Thyroid gland (tissue), 4 donors: ENCODE data around the gene IFNAR1. TPM values are rescaled to one million over a fixed set of nuclear protein-coding genes. Genes with fewer than 3 reads are reported as not detected.

Experiments
- DNase-seq, 2 donors: peaks; one replicate each; pipeline ENCODE4 v3.0.0-alpha.2; 2019
- H3K27ac ChIP-seq, 3 donors: fragments of 200-600 bp; sonication (generic); 1 replicate in 2 of 3; 2 replicates in 1 of 3; pipeline ENCODE4 v1.5.1; 2016 to 2019; ENCODE audit warnings: mild to moderate bottlenecking in 1 of 3, moderate library complexity in 1 of 3
- H3K27me3 ChIP-seq: fragments of 200-600 bp; sonication (generic); one replicate; pipeline ENCODE4 v1.5.1; 2019
- H3K36me3 ChIP-seq, 2 donors: fragments of 200-600 bp; sonication (generic); one replicate each; pipeline ENCODE4 v1.5.1; 2016 to 2019
- H3K4me1 ChIP-seq, 2 donors: fragments of 200-600 bp; sonication (generic); one replicate each; pipeline ENCODE4 v1.5.1; 2017 to 2019
- H3K4me3 ChIP-seq, 3 donors: fragments of 200-600 bp; sonication (generic); replicated peaks in 1 of 3; 1 replicate in 2 of 3; 2 replicates in 1 of 3; pipeline ENCODE4 v1.5.1; 2016; ENCODE audit warnings: mild to moderate bottlenecking in 1 of 3
- H3K9me3 ChIP-seq: fragments of 200-600 bp; sonication (generic); one replicate; pipeline ENCODE4 v1.5.1; 2017
- CTCF ChIP-seq, 6 experiments: fragments of 200-600 bp in 3 of 6; fragments of 450-650 bp in 3 of 6; sonication (generic) in 3 of 6; IDR thresholded peaks; one replicate each; pipeline ENCODE4 v1.5.1; 2016 to 2019; ENCODE audit warnings: antibody characterized with exemption in 6 of 6, mild to moderate bottlenecking in 2 of 6, inconsistent platforms in 1 of 6, moderate library complexity in 1 of 6
- POLR2A ChIP-seq, 2 donors: fragments of 450-650 bp; IDR thresholded peaks; one replicate each; pipeline ENCODE4 v1.6.1; 2017; ENCODE audit warnings: antibody characterized with exemption in 2 of 2, mild to moderate bottlenecking in 2 of 2, moderate library complexity in 1 of 2
- WGBS, 2 donors: methylation state at CpG; one replicate each; pipeline ENCODE4 v1.1.5; 2017; 5-methylcytosine and 5-hydroxymethylcytosine counted together
- intact Hi-C: fragments of 100-400 bp; cut with DNase I; formaldehyde crosslinking; loops from one replicate; pipeline ENCODE4 v1.15.1; 2023
- total RNA-seq, 4 donors: library from RNA; depleted of rRNA; stranded (reverse); fragments of >200 nt; gene quantifications; one replicate each; pipeline ENCODE4 v1.2.3, GENCODE V29; 2016

Gene IFNAR1
- total RNA-seq, 4 donors from 2014 or later: 37.0 to 51.2 (median 42.4) TPM

DNA sequence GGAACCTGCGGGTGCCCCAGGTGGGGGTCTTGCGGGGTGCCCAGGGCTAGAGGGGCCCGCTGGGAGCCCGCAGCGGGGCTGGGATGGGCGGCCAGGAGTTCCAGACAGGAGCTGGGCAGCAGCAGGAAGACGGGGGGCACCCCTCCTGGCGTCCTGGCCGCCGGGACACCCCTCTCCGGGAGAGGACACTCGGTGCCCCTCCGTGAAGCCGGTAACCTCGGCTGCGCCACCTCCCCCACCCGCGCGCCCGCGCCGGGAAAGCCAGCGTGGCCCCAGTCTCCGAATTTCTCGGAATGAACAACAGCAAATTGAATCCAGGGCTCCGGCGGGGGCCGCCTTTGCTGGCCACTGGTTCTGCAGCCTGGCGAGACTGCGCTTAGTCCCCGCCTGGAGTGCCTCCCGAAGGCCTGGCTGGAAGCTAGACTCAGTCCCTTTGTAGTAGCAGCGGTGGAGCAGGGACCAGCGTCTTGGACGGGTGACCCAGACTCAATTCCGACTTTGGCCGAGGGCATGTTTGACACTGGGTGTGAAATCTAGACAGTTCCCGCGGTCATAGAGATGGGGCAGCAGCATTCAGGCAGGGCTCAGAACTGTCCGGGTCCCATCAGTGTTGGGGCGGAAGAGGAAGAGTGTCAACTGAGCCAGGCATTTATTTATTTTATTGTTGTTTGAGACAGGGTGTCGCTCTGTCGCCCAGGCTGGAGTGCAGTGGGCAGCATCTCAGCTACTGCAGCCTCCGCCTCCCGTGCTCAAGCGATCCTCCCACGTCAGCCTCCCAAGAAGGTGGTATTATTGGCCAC, 79.2 kb downstream of the IFNAR1 start:
- Histone ChIP-seq H3K4me1 (peaks cover 32 to 60% of the 10 kb centered on the region in 2 donors), H3K27me3 (no peaks in the 10 kb centered on the region), H3K9me3 (no peaks in the 10 kb centered on the region), H3K36me3 (no peaks in the 10 kb centered on the region), H3K27ac (peak overlapping the region; percentile 99 to 100 (median 99)), H3K4me3 (peak overlapping the region; percentile 42 to 65 (median 61))
- DNase-seq: peak; percentile 71 to 76
- TF ChIP-seq CTCF (IDR thresholded peaks at IDR 0.05): peak in 1 of 6 experiments; percentile 6
- peak in 1 of 2 donors; percentile 64 for TF ChIP-seq POLR2A (IDR thresholded peaks at IDR 0.05)
- intact Hi-C loops: no loop called here
- 3 to 6% methylated on average over 17 to 23 of the region's 47 CpGs for WGBS, 2 donors

- H3K27ac ChIP-seq: peak overlapping the region in 1 of 3 donors; percentile 99
- WGBS, 2 donors: 72 to 73% methylated on average over 5 of the region's 5 CpGs
Measured at GRCh38 chr21:33406493-33406892, 81.7 kb downstream of the IFNAR1 start.

More at GRCh38 chr21:33406493-33406892, 81.7 kb downstream of the IFNAR1 start:
- intact Hi-C loops: no loop called here
- H3K9me3 ChIP-seq: no peaks in the 10 kb centered on the region
- no peak overlapping the region for H3K4me3 ChIP-seq
- no peaks in the 10 kb centered on the region for H3K27me3 ChIP-seq
- no peak for TF ChIP-seq CTCF (IDR thresholded peaks at IDR 0.05)
- no peak for TF ChIP-seq POLR2A (IDR thresholded peaks at IDR 0.05)
- no peak for DNase-seq
- no peaks in the 10 kb centered on the region for H3K36me3 ChIP-seq
- H3K4me1 ChIP-seq: peaks cover 30 to 46% of the 10 kb centered on the region in 2 donors

Other genes starting within 250 kb of the IFNAR1 start
- 10 to 100 TPM in 1 of 4 donors, 1 to 10 TPM in 3; 6.6 to 11.0 (median 7.8) TPM for gene IFNAR2, start 95.0 kb upstream of the IFNAR1 start, total RNA-seq
- 10 to 100 TPM; 20.5 to 53.1 (median 21.4) TPM for gene IL10RB, start 58.6 kb upstream of the IFNAR1 start, total RNA-seq
- gene IFNGR2, start 78.4 kb downstream of the IFNAR1 start, total RNA-seq: 100 to 1,000 TPM in 1 of 4 donors, 10 to 100 TPM in 3; 64.9 to 100 (median 79.0) TPM
- gene TMEM50B, start 155.0 kb downstream of the IFNAR1 start, total RNA-seq: 100 to 1,000 TPM; 202 to 399 (median 295) TPM
- gene DNAJC28, start 166.7 kb downstream of the IFNAR1 start, total RNA-seq: 10 to 100 TPM in 1 of 4 donors, 1 to 10 TPM in 3; 5.6 to 12.3 (median 9.3) TPM
- 100 to 1,000 TPM in 2 of 4 donors, 10 to 100 TPM in 2; 53.8 to 130 (median 84.5) TPM for gene GART, start 217.1 kb downstream of the IFNAR1 start, total RNA-seq
- 100 to 1,000 TPM; 283 to 425 (median 334) TPM for gene SON, start 218.1 kb downstream of the IFNAR1 start, total RNA-seq